Measurements from ENCODE around the gene CARMIL1. TPM values are rescaled to one million over a fixed set of nuclear protein-coding genes. Genes with fewer than 3 reads are reported as not detected.
A peak's percentile ranks its signal among the peaks of the same experiment; 100 is the strongest.
"Not testable (repeated sequence)": the region's sequence is repeated elsewhere in the genome, so short reads cannot be mapped to it uniquely, and the experiment has no call there.

CARMIL1 gene
- total and polyA plus RNA-seq, 12 donors = 9.2 to 36.2 (median 14.5) TPM

DNA sequence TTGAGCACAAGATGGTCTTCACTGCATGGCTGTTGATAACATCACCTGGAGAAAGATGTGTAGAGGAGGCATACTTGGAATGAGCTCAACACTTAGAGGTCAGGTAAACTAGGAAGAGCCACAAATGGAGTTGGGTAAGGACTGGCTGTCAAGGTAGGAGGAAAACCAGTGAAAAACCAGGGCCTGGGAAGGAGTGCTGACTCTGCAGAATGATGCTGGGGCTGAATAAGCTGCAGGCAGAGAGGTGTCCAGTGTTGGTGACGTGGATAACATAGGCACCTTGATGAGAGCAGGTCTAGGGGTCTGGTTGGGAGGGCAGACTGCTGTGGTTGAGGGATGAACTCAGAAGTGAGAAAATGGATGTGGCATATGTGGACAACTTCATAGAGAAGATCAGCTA is 160.2 kb downstream of the CARMIL1 start:
- no peak overlapping the region for H3K27ac ChIP-seq
- intact Hi-C loops (cut with DNase I) = no loop called here
- no peak for TF ChIP-seq POLR2A (IDR thresholded peaks at IDR 0.05)
- TF ChIP-seq, protein P1, sequence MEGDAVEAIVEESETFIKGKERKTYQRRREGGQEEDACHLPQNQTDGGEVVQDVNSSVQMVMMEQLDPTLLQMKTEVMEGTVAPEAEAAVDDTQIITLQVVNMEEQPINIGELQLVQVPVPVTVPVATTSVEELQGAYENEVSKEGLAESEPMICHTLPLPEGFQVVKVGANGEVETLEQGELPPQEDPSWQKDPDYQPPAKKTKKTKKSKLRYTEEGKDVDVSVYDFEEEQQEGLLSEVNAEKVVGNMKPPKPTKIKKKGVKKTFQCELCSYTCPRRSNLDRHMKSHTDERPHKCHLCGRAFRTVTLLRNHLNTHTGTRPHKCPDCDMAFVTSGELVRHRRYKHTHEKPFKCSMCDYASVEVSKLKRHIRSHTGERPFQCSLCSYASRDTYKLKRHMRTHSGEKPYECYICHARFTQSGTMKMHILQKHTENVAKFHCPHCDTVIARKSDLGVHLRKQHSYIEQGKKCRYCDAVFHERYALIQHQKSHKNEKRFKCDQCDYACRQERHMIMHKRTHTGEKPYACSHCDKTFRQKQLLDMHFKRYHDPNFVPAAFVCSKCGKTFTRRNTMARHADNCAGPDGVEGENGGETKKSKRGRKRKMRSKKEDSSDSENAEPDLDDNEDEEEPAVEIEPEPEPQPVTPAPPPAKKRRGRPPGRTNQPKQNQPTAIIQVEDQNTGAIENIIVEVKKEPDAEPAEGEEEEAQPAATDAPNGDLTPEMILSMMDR (IDR thresholded peaks at IDR 0.05) = no peak
- H3K4me1 ChIP-seq (replicated peaks in 1 of 2) = peaks cover 0 to 10% of the 10 kb centered on the region in 2 donors
- no peaks in the 10 kb centered on the region for H3K27me3 ChIP-seq
- no peaks in the 10 kb centered on the region for H3K36me3 ChIP-seq (replicated peaks in 1 of 2)
- H3K9me3 ChIP-seq (replicated peaks in 1 of 3) = no peaks in the 10 kb centered on the region
- WGBS, 4 donors = 92 to 100% (median 98%) methylated on average over 1 of the region's 1 CpG
- H3K4me3 ChIP-seq = no peak overlapping the region
- DNase-seq = no peak

DNA sequence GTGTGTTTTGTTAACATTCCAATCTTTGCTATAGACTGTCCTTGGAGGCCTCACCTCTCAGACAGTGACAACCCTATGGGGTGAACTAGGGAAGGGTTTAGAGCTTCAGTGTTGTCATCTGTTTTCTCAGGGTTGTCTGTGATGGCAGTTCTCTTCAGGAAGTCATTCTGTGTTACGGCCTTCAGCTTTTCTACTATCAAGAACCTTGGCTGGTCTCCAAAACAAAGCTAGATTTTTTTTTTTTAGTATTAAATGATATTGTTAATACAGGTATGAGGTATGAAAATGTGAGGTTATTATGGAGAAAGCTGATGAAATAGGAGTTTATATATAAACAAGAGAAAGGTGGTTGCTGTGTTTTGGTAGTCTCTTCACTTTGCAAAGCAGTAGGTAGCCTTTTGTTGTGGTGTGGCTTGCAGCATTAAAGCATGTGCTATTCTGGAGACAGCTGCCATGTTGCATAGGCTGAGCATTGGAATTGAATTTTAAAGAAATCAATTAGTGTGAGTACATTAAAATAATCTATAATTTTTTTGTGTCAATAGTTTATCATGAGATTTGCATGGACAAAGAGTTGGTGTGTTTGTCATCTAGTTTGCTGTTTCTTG is 162.6 kb downstream of the CARMIL1 start:
- Histone ChIP-seq H3K27me3 (no peaks in the 10 kb centered on the region), H3K36me3 (replicated peaks in 1 of 2) (no peaks in the 10 kb centered on the region), H3K4me3 (no peak overlapping the region), H3K27ac (no peak overlapping the region), H3K9me3 (replicated peaks in 1 of 3) (no peaks in the 10 kb centered on the region), H3K4me1 (replicated peaks in 1 of 2) (peaks cover 0 to 10% of the 10 kb centered on the region in 2 donors)
- DNase-seq = peak in 1 of 7 donors; percentile 9
- 11 to 27% (median 21%) methylated on average over 1 of the region's 1 CpG for WGBS, 4 donors
- TF ChIP-seq POLR2A (IDR thresholded peaks at IDR 0.05) = no peak
- TF ChIP-seq, protein P1 (IDR thresholded peaks at IDR 0.05) = no peak
- intact Hi-C loops (cut with DNase I) = no loop called here

DNA sequence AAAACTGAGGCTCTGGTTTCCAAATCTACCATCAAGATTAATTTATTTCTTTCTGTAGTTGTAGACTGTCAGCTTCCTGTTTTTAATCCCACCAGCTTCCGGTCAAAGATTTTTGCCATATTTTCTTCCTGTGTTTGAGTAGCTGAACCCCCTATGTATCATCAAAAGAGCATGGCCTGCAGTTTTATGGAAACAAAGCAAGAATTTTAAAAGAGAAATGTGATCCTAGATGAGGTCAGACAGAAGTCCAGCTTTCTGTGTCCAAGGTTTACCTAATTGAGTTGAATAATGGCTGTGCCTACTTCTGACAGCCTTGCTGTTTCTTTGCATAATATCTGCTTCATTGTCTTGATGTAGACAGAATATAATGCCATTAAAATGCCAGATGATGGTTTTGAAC is 163.7 kb downstream of the CARMIL1 start:
- intact Hi-C loops (cut with DNase I) = no loop called here
- WGBS, 4 donors = 57 to 79% (median 66%) methylated on average over 1 of the region's 1 CpG

DNA sequence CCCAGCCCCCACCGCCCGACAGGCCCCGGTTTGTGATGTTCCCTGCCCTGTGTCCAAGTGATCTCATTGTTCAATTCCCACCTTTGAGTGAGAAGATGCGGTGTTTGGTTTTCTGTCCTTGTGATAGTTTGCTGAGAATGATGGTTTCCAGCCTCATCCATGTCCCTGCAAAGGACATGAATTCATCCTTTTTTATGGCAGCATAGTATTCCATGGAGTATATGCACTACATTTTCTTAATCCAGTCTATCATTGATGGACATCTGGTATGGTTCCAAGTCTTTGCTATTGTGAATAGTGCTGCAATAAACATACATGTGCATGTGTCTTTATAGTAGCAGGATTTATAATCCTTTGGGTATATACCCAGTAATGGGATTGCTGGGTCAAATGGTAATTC is 165.3 kb downstream of the CARMIL1 start:
- WGBS, 4 donors = 81 to 86% (median 85%) methylated on average over 4 of the region's 4 CpGs
- H3K4me1 ChIP-seq (replicated peaks in 1 of 2); H3K27me3 ChIP-seq; H3K4me3 ChIP-seq; H3K36me3 ChIP-seq (replicated peaks in 1 of 2); DNase-seq; H3K27ac ChIP-seq; H3K9me3 ChIP-seq (replicated peaks in 1 of 3); intact Hi-C loops (cut with DNase I): not testable (repeated sequence)

More for the DNA sequence above, 163.7 kb downstream of the CARMIL1 start:
- TF ChIP-seq, protein P1 (IDR thresholded peaks at IDR 0.05) = no peak
- TF ChIP-seq POLR2A (IDR thresholded peaks at IDR 0.05) = no peak
- no peaks in the 10 kb centered on the region for H3K36me3 ChIP-seq (replicated peaks in 1 of 2)
- no peak overlapping the region for H3K27ac ChIP-seq
- no peak for DNase-seq
- no peaks in the 10 kb centered on the region for H3K27me3 ChIP-seq
- no peak overlapping the region for H3K4me3 ChIP-seq
- H3K9me3 ChIP-seq (replicated peaks in 1 of 3) = no peaks in the 10 kb centered on the region
- H3K4me1 ChIP-seq (replicated peaks in 1 of 2) = peaks cover 0 to 10% of the 10 kb centered on the region in 2 donors
